B cell (primary cell): ENCODE data around the gene RXFP2. TPM values are rescaled to one million over a fixed set of nuclear protein-coding genes. Genes with fewer than 3 reads are reported as not detected.

Experiments used
- ATAC-seq: fragments of 200-7000 bp; cut with Tn5 transposase; one replicate; pipeline ENCODE4 v1.10.0; 2021; ENCODE audit warnings: low read depth, mild to moderate bottlenecking, moderate number of reproducible peaks, moderate library complexity
- CTCF ChIA-PET: fragments of 350-600 bp; sonication (Branson Sonifier 250); formaldehyde crosslinking; loops from one replicate; lab custom pipeline; 2021; ENCODE audit warnings: antibody characterized with exemption, inconsistent platforms; lab: Charles Lee
- POLR2A ChIA-PET: fragments of 350-600 bp; sonication (Branson Sonifier 250); formaldehyde crosslinking; loops from one replicate; lab custom pipeline; 2021; ENCODE audit warnings: antibody characterized with exemption; lab: Charles Lee
- DNase-seq: peaks from one replicate; pipeline ENCODE4 v3.0.0; 2013
- H2AFZ ChIP-seq: 2 replicates; pipeline ENCODE4 v1.6.1; 2012; ENCODE audit warnings: mild to moderate bottlenecking, low read depth, low read length; ENCODE audit not compliant: insufficient read depth, poor library complexity, severe bottlenecking
- H3K27ac ChIP-seq, 2 donors: 1 replicate in 1 of 2; 2 replicates in 1 of 2; pipeline ENCODE4 v1.5.1; 2012 to 2013; ENCODE audit warnings: low read length in 2 of 2, mild to moderate bottlenecking in 2 of 2, moderate library complexity in 1 of 2
- H3K27me3 ChIP-seq, 4 experiments: fragments of 200-600 bp in 1 of 4; sonication (generic) in 1 of 4; replicated peaks in 1 of 4; 1 replicate in 2 of 4; 2 replicates in 2 of 4; pipeline versions ENCODE4 v1.6.1 to v1.7.0; 2013 to 2016; ENCODE audit warnings: low read length in 3 of 4, mild to moderate bottlenecking in 2 of 4, mixed read lengths in 1 of 4, moderate library complexity in 1 of 4; ENCODE audit not compliant: insufficient read depth in 4 of 4, control insufficient read depth in 3 of 4; ENCODE audit errors: control extremely low read depth in 1 of 4
- H3K36me3 ChIP-seq, 2 experiments: replicated peaks in 1 of 2; 1 replicate in 1 of 2; 2 replicates in 1 of 2; pipeline versions ENCODE4 v1.6.1 to v1.7.1; 2013; ENCODE audit warnings: low read length in 1 of 2; ENCODE audit not compliant: insufficient read depth in 2 of 2, control insufficient read depth in 1 of 2; ENCODE audit errors: control extremely low read depth in 1 of 2, extremely low read depth in 1 of 2
- H3K4me1 ChIP-seq, 2 donors: fragments of 200-600 bp in 1 of 2; sonication (generic) in 1 of 2; 1 replicate in 1 of 2; 2 replicates in 1 of 2; pipeline versions ENCODE4 v1.5.1 to v1.6.1; 2013 to 2017; ENCODE audit warnings: low read length in 2 of 2; ENCODE audit not compliant: control insufficient read depth in 2 of 2, insufficient read depth in 2 of 2
- H3K4me2 ChIP-seq: replicated peaks from 2 replicates; pipeline ENCODE3; 2012; ENCODE audit warnings: mild to moderate bottlenecking, low read depth, low read length; ENCODE audit not compliant: poor library complexity, severe bottlenecking
- H3K4me3 ChIP-seq, 5 experiments: fragments of 200-600 bp in 1 of 5; sonication (generic) in 1 of 5; 1 replicate in 3 of 5; 2 replicates in 2 of 5; pipeline versions ENCODE4 v1.5.1 to v1.7.0; 2011 to 2016; ENCODE audit warnings: low read length in 4 of 5, mild to moderate bottlenecking in 4 of 5, low read depth in 2 of 5, control low read depth in 1 of 5, moderate library complexity in 1 of 5; ENCODE audit not compliant: insufficient read depth in 1 of 5; ENCODE audit errors: control extremely low read depth in 1 of 5, extremely low read depth in 1 of 5
- H3K79me2 ChIP-seq: fragments of 200-600 bp; sonication (generic); one replicate; pipeline ENCODE4 v1.6.0; 2016; ENCODE audit warnings: low read length; ENCODE audit not compliant: control insufficient read depth, insufficient read depth
- H3K9ac ChIP-seq: fragments of 200-600 bp; sonication (generic); 2 replicates; pipeline ENCODE4 v1.6.1; 2017; ENCODE audit warnings: mild to moderate bottlenecking, low read length, moderate library complexity
- H3K9me3 ChIP-seq, 3 donors: one replicate each; pipeline versions ENCODE4 v1.6.1 to v1.7.1; 2013; ENCODE audit warnings: low read length in 2 of 3; ENCODE audit not compliant: control insufficient read depth in 2 of 3, insufficient read depth in 1 of 3; ENCODE audit errors: control extremely low read depth in 1 of 3
- H4K20me1 ChIP-seq: 2 replicates; pipeline ENCODE4 v1.6.0; 2012; ENCODE audit warnings: mild to moderate bottlenecking, low read length; ENCODE audit not compliant: insufficient read depth, control insufficient read depth, poor library complexity, severe bottlenecking
- H3K27ac Mint-ChIP-seq: one replicate; pipeline ENCODE4 v1.8.0; 2021; ENCODE audit warnings: mixed read lengths
- H3K27me3 Mint-ChIP-seq: one replicate; pipeline ENCODE4 v1.8.0; 2021; ENCODE audit warnings: mixed read lengths
- H3K4me1 Mint-ChIP-seq: one replicate; pipeline ENCODE4 v1.8.0; 2021; ENCODE audit warnings: mixed read lengths
- H3K4me3 Mint-ChIP-seq: one replicate; pipeline ENCODE4 v1.8.0; 2021; ENCODE audit warnings: mixed read lengths
- H3K9me3 Mint-ChIP-seq: one replicate; pipeline ENCODE4 v1.8.0; 2022; ENCODE audit warnings: mixed read lengths; ENCODE audit not compliant: insufficient read depth
- EZH2 ChIP-seq: IDR thresholded peaks from 2 replicates; pipeline ENCODE4 v1.6.1; 2012; ENCODE audit warnings: borderline replicate concordance, low read depth, mild to moderate bottlenecking, moderate library complexity, low read length; ENCODE audit not compliant: insufficient read depth, poor library complexity, severe bottlenecking
- WGBS: methylation state at CpG from one replicate; pipeline ENCODE4 v1.1.5; 2013; ENCODE audit warnings: missing lambda C conversion rate; ENCODE audit not compliant: insufficient coverage; 5-methylcytosine and 5-hydroxymethylcytosine counted together
- intact Hi-C: fragments of 100-400 bp; cut with micrococcal nuclease; formaldehyde crosslinking; loops from one replicate; pipeline ENCODE4 v1.10.0; 2022
- polyA plus RNA-seq: library from polyadenylated mRNA; depleted of rRNA; stranded (reverse); fragments of >200 nt; gene quantifications from 2 replicates; pipeline ENCODE4 v1.2.3, GENCODE V29; 2012
- total RNA-seq, 2 donors: library from RNA; stranded (reverse); fragments of 120-200 nt in 1 of 2; gene quantifications; 1 replicate in 1 of 2; 2 replicates in 1 of 2; pipeline versions ENCODE4 v1.2.3 to v1.2.4, GENCODE V29; 2013 to 2022
- TF ChIP-seq, protein P1 (sequence below): fragments of 200-600 bp; IDR thresholded peaks from one replicate; pipeline ENCODE4 v1.8.0; 2022; ENCODE audit warnings: antibody characterized with exemption, mild to moderate bottlenecking

RXFP2 gene
- total and polyA plus RNA-seq, 2 donors (not counting 1 experiment from before 2014, with no cell fraction given): not detected

DNA sequence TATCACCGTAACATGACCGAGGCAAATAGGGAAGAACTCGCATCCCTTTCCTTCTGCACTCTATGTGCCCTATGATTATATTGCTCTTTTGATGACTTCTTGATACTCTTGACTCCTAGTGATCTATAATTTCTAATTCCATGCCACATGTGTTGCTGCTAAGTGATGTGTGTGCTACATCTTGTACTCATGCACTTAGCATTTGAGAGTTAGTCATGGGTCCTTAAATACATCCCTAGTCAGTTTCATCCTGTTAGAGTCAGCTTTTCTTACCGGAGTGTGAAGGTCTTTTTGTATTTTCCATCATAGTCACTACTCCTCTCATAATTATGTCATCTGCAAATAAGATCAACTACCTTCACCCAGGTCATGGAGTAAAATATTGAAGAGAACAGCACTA, 30.2 kb downstream of the RXFP2 start:
- H3K9ac ChIP-seq: no peak overlapping the region
- no peaks in the 10 kb centered on the region for H3K9me3 Mint-ChIP-seq
- no CpG with 5 or more reads among the region's 4 CpGs for WGBS
- H3K4me2 ChIP-seq: no peak overlapping the region
- no peaks in the 10 kb centered on the region for H4K20me1 ChIP-seq
- intact Hi-C loops: no loop called here
- no peak overlapping the region for H3K27ac ChIP-seq
- no peaks in the 10 kb centered on the region for H3K36me3 ChIP-seq
- H3K27ac Mint-ChIP-seq: no peak overlapping the region
- POLR2A ChIA-PET: no interaction called here
- DNase-seq (no peak), ATAC-seq (no peak)
- no peaks in the 10 kb centered on the region for H3K79me2 ChIP-seq
- H3K27me3 ChIP-seq: no peaks in the 10 kb centered on the region
- H2AFZ ChIP-seq: no peak overlapping the region
- CTCF ChIA-PET: no interaction called here
- H3K9me3 ChIP-seq: no peaks in the 10 kb centered on the region
- no peak overlapping the region for H3K4me3 ChIP-seq
- no peak overlapping the region for H3K4me3 Mint-ChIP-seq
- no peak for TF ChIP-seq EZH2
- TF ChIP-seq, protein P1, sequence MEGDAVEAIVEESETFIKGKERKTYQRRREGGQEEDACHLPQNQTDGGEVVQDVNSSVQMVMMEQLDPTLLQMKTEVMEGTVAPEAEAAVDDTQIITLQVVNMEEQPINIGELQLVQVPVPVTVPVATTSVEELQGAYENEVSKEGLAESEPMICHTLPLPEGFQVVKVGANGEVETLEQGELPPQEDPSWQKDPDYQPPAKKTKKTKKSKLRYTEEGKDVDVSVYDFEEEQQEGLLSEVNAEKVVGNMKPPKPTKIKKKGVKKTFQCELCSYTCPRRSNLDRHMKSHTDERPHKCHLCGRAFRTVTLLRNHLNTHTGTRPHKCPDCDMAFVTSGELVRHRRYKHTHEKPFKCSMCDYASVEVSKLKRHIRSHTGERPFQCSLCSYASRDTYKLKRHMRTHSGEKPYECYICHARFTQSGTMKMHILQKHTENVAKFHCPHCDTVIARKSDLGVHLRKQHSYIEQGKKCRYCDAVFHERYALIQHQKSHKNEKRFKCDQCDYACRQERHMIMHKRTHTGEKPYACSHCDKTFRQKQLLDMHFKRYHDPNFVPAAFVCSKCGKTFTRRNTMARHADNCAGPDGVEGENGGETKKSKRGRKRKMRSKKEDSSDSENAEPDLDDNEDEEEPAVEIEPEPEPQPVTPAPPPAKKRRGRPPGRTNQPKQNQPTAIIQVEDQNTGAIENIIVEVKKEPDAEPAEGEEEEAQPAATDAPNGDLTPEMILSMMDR: no peak
- H3K4me1 ChIP-seq: no peaks in the 10 kb centered on the region
- peaks cover 8% of the 10 kb centered on the region for H3K4me1 Mint-ChIP-seq
- H3K27me3 Mint-ChIP-seq: peaks cover 3% of the 10 kb centered on the region

DNA sequence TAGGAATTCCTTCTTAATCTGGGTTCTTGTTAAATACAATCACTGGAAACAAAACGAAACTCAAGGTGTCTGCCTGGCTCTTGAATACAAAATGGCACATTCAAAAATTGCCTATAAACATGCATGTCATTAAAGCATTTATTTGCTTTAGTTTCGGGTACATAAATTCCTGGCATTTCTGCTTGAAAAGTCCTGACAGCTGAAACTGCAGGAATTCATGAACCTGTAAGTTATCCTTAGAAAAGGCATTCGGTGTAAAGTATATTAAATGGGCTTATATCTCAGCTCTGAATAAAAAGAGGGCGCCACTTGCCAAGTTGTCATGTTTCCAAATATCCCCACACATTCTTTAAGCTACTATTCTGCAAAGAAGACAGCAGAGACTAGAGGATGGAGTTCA, 32.9 kb downstream of the RXFP2 start:
- POLR2A ChIA-PET: no interaction called here
- H2AFZ ChIP-seq: no peak overlapping the region
- Mint-ChIP-seq H3K4me1 (peaks cover 8% of the 10 kb centered on the region), H3K9me3 (no peaks in the 10 kb centered on the region), H3K27me3 (peaks cover 1% of the 10 kb centered on the region), H3K27ac (no peak overlapping the region), H3K4me3 (no peak overlapping the region)
- ATAC-seq (no peak), DNase-seq (no peak)
- H4K20me1 ChIP-seq: no peaks in the 10 kb centered on the region
- WGBS: 100% methylated on average over 1 of the region's 4 CpGs
- H3K36me3 ChIP-seq: no peaks in the 10 kb centered on the region
- no peaks in the 10 kb centered on the region for H3K79me2 ChIP-seq
- CTCF ChIA-PET: no interaction called here
- no peaks in the 10 kb centered on the region for H3K9me3 ChIP-seq
- no peaks in the 10 kb centered on the region for H3K27me3 ChIP-seq
- H3K4me3 ChIP-seq: no peak overlapping the region
- no peak overlapping the region for H3K9ac ChIP-seq
- intact Hi-C loops: no loop called here
- no peak overlapping the region for H3K4me2 ChIP-seq
- H3K27ac ChIP-seq: no peak overlapping the region
- TF ChIP-seq, protein P1: no peak
- no peak for TF ChIP-seq EZH2
- no peaks in the 10 kb centered on the region for H3K4me1 ChIP-seq
